ENCODE results near the gene SLC9A5.
A peak's percentile ranks its signal among the peaks of the same experiment; 100 is the strongest.

SLC9A5 gene

DNA sequence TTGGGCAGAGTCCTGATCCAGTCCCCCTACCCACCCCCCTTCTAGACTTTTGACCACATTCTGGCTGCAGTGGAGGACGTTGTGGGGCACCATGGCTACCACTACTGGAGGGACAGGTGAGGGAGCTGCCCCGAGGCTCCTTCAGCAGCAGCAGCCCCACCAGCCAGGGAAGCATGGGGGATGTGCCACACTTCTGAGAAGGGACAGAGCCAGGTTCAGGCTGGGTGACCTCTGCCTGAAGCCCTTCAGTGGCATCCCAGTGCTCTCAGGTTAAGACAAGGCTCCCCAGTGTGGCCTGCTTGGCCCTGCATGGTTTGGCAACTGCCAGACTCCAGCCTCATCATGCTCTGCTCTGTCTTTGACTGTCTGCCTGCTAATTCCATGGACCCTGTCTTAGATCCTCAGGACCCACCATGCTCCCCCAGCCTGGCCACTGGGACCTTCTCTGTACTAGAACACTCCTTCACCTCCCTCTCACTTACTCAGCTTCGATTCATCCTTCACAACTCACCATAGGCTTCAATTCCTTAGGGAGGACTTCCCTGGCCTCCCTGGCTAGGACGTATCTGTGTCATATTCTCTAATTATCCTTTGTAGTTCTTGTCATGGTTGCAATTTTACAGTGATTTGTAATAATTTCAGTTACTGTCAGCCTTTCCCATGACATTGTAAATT, 8.8 kb downstream of the SLC9A5 start:
- no peak for DNase-seq

GRCh38 chr16:67258161-67258835, 9.5 kb downstream of the SLC9A5 start:
- no peak for DNase-seq

DNA sequence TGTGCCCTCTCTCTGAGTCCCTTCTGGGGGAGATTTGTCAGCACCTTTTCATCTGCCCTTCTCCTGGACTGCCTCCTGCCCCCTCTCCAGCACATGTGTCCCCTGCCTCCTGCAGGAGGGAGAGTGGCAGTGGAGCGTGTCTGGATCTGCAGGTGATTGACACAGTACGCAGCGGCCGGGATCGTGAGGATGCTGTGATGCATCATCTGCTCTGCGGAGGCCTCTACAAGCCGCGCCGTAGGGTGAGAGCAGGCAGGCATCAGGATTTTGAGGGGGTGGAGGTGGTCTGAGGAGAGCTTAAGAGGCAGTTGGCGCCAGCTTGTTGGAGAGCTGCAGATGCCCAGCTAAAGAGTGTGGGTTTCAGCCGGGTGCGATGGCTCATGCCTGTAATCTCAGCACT, 10.9 kb downstream of the SLC9A5 start:
- DNase-seq = no peak

GRCh38 chr16:67260426-67261063, 11.8 kb downstream of the SLC9A5 start:
- DNase-seq = peak; percentile 40

DNA sequence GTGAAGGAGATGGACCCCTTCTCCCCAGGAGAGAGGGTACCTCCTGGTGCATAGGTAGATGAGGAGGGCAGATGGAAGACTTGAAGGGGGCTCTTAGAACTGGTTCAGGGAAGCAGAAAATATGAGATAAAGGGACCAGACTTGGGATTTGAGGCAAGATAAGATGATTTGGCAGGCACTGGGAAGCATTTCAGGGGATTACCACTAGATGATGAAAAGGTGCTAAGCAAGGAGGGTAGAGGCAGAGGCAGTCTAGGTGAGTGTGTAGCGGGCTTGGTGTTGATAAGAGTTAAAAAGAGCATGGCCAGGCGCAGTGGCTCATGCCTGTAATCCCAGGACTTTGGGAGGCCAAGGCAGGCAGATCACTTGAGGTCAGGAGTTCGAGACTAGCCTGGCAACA, 14.4 kb downstream of the SLC9A5 start:
- no peak for DNase-seq

DNA sequence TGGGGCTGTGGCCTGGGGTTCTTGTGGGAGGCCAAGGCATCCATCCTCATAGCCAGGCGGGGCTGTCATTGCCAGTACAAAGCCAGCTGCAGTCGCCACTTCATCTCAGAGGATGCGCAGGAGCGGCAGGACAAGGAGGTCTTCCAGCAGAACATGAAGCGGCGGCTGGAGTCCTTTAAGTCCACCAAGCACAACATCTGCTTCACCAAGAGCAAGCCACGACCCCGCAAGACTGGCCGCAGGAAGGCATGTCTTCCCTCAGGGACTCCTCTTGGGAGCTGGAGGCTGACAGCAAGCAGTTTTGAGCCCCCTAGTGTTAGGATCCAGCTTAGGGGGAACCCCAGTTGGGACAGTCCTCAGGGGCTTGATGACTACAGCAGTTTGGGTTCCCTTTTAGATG, 15.5 kb downstream of the SLC9A5 start:
- DNase-seq = no peak

DNA sequence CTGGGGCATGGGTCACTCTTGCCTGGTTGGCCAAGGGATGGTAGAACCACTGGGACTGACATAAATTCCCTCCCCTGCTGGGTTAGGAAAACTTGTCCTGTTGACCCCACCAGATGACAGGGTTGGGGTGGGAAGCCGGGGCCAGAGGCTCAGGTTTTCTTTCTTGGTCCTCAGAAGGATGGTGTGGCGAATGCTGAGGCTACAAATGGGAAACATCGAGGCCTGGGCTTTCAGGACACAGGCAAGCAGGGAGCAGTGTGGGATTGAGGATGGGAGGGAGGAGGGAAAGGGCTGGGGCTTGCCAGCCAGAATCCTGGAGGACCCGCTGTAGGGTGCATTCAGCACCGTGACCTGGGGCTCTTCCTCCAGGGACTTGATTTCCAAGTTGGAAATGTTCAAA, 16.1 kb downstream of the SLC9A5 start:
- DNase-seq = no peak

DNA sequence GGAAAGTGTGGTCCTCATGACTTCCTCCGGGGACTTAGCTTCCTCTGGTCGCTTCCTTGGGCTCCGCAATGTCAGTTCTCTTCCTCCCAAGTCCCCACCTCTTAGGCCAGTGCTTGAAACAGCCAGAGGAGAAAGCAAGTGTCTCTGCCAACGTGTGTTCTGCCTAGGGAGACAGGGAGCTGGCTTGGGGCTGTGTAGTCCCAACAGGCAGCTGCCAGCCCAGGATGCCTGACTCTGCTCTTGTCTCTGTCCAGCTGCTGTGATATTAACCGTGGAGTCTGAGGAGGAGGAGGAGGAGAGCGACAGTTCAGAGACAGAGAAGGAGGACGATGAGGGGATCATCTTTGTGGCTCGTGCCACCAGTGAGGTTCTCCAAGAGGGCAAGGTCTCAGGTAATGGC, 17.1 kb downstream of the SLC9A5 start:
- no peak for DNase-seq

DNA sequence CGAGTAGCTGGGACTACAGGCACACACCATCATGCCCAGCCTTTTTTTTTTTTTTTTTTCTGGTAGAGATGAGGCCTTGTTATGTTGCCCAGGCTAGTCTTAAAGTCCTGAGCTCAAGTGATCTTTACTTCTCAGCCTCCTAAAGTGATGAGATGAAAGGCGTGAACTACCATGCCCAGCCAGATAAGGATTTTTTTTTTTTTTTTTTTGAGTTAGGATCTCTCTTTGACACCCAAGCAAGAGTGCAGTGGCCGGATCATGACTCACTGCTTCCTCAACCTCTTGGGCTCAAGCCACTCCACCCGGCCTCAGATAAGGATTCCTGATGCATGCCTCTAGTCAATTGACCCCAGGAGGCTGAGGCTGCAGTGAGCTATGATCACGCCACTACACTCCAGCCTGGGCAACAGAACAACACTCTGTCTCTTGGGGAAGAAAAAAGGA, 19.4 kb downstream of the SLC9A5 start:
- no peak for DNase-seq

GRCh38 chr16:67269766-67270165, 21.0 kb downstream of the SLC9A5 start:
- DNase-seq = no peak

- DNase-seq = no peak
These were observed 22.2 kb downstream of the SLC9A5 start for GRCh38 chr16:67270931-67271338.

GRCh38 chr16:67271446-67271845, 22.7 kb downstream of the SLC9A5 start:
- DNase-seq = no peak

GRCh38 chr16:67275321-67275720, 26.5 kb downstream of the SLC9A5 start:
- no peak for DNase-seq

DNA sequence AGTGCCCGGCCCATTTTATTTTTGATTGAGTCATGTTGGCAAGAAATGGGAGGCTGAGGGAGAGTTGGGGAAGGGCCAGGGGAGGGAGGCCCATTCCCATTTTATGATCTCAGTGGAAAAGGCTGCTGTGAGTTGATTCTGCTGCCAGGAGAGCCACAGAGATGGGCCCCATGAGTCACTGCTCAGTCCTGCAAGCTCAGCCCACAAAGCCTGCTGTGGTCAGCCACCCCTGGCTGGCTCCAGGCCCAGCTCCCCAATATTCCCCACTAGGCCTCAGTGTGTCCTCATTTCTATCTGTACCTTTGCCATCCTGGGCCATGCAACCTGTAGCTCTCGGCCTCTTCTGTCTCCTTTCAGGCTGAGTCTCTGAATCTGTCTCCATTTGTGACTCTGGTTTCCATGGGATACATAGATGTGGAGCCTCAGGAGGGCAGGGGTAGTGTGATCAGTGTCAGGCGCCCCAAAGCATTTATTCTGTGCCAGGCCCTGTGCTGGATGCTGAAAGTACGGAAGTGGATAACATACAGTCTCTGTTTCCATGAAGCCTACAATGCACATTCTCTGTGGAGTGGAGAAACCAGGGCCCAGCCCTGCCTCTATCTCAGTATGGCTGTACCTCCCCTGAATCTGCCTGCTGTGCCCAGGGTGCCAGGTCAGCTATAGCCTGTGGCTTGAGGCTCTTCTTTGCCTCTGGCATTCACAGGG, 28.7 kb downstream of the SLC9A5 start:
- no peak for DNase-seq

DNA sequence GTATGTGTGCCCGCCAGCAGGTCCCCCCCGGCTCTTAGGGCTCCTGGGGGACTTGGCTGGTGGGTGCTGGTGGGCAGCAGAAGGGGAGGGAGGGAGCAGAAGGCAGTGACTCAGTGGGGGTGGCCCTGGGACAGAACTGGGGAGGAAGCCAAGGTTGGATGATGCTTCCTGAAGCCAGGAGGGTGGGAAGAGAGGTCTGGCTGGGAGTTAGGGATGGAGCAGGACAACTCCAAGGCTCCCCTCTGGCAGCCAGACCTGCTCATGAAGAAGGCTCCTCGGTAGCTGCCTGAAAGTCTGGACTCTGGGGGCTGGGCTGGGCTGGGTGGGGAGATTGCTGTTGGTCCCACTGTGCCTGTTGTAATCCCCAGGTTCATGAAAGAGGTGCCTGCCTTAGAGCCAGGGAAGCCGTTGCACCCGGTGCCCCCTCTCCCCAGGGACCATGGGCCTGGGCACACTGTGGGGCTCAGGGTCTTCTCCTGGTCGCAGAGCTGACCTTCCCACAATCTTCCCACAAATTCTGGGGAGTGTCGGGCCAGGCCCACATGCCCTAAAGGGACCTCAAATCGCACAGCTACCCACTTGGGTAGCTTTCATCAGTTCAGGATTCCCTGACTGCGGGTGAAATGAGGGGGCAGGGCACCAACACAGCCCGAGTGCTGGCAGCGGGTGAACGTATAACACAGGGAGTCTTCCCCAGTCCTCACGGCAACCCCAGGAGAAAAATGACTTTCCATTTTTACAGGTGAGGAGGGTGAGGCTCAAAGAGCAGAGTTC, 29.4 kb downstream of the SLC9A5 start:
- DNase-seq = no peak

- no peak for DNase-seq
These were observed 30.1 kb downstream of the SLC9A5 start for GRCh38 chr16:67278773-67279295.

- peak; percentile 17 for DNase-seq
These were observed 30.7 kb downstream of the SLC9A5 start, which contains the start of gene PLEKHG4 for GRCh38 chr16:67279296-67280089. Gene PLEKHG4, plus strand, starts transcription at chr16:67279532. Its CDS starts 513 bp downstream, at chr16:67280045.

DNA sequence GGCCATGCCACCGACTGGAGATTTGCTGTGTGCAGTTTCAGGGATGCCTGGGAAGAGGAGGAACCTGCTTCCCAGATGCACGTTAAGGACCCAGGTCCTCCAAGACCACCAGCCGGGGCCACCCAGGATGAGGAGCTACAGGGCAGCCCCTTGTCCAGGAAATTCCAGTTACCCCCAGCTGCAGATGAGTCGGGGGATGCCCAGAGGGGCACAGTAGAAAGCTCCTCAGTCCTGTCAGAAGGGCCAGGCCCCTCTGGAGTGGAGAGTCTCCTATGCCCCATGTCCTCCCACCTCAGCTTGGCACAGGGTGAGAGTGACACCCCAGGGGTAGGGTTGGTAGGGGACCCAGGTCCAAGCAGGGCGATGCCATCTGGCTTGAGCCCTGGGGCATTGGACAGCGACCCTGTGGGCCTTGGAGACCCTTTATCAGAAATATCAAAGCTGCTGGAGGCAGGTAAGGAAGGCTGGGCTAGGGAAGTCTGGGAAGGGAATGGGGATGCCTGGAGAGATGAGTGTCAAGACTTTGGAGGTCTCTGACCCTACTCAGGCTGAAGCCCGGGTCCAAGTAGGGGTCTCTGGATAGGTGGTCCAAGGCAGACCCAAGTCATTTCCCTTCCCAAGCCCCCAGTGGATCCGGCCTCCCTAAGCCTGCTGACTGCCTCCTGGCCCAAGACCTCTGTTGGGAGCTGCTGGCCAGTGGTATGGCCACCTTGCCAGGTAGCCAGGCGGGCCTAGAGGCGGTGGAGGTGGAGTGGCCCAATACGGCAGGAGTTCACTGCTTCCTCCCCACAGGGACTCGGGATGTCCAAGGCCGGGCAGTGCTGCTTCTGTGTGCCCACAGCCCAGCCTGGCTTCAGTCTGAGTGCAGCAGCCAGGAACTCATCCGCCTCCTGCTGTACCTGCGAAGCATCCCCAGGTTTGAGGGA, 31.6 kb downstream of the SLC9A5 start:
- no peak for DNase-seq

- no peak for DNase-seq
These were observed 33.0 kb downstream of the SLC9A5 start for GRCh38 chr16:67281536-67282446.

All from NCI-H2107 (cell line).